ENCODE measurements around the gene BORCS6.

Gene BORCS6

GRCh38 chr17:8189711-8190477 lies at the start of gene BORCS6:
Gene BORCS6 (minus strand): TSS chr17:8190180. CDS start chr17:8190140, 40 bp downstream.
- Histone ChIP-seq H3K79me2 (ENCODE audit: control insufficient read depth, low read length) (peaks cover 21% of the 10 kb centered on the region), H3K4me1 (ENCODE audit: control insufficient read depth, low read length) (peaks cover 46% of the 10 kb centered on the region), H3F3A (ENCODE audit: control insufficient read depth, insufficient read depth) (peaks cover 26% of the 10 kb centered on the region), H3K4me3 (ENCODE audit: low read length) (peak within 1 kb of the TSS; percentile 95), H3K9me2 (replicated peaks; ENCODE audit: control insufficient read depth, low read length) (no peaks in the 10 kb centered on the region), H3K4me2 (ENCODE audit: low read length) (peak within 1 kb of the TSS; percentile 86), H3K27ac (ENCODE audit: low read depth, low read length) (peak within 1 kb of the TSS; percentile 72), H3K27me3 (ENCODE audit: control insufficient read depth, low read length) (no peaks in the 10 kb centered on the region), H3K9me3 (ENCODE audit: control insufficient read depth, insufficient read depth, low read length) (no peaks in the 10 kb centered on the region), H4K20me1 (ENCODE audit: control insufficient read depth, insufficient read depth, low read depth, low read length) (0 out of 2 replicates have a peak, but pooled peaks cover 6% of the 10 kb centered on the region), H3K36me3 (ENCODE audit: control insufficient read depth, low read length) (no peaks in the 10 kb centered on the region; the same call in 1 of the 2 replicates)
- TF ChIP-seq CTCF (IDR thresholded peaks at IDR 0.05; ENCODE audit: low read depth, low read length, poor library complexity, severe bottlenecking) = peak; percentile 39
- TF ChIP-seq EZH2phosphoT487 (IDR thresholded peaks at IDR 0.05; ENCODE audit: borderline replicate concordance, low read length) = no peak

- Histone ChIP-seq H3K9me3 (ENCODE audit: control insufficient read depth, insufficient read depth, low read length) (no peaks in the 10 kb centered on the region), H3F3A (ENCODE audit: control insufficient read depth, insufficient read depth) (no peaks in the 10 kb centered on the region), H3K27ac (ENCODE audit: low read depth, low read length) (no peak overlapping the region), H3K79me2 (ENCODE audit: control insufficient read depth, low read length) (peaks cover 26% of the 10 kb centered on the region), H3K4me1 (ENCODE audit: control insufficient read depth, low read length) (no peaks in the 10 kb centered on the region), H4K20me1 (ENCODE audit: control insufficient read depth, insufficient read depth, low read depth, low read length) (no peaks in the 10 kb centered on the region), H3K4me3 (ENCODE audit: low read length) (no peak overlapping the region), H3K9me2 (replicated peaks; ENCODE audit: control insufficient read depth, low read length) (no peaks in the 10 kb centered on the region), H3K27me3 (ENCODE audit: control insufficient read depth, low read length) (no peaks in the 10 kb centered on the region), H3K4me2 (ENCODE audit: low read length) (no peak overlapping the region), H3K36me3 (ENCODE audit: control insufficient read depth, low read length) (peaks cover 87% of the 10 kb centered on the region)
- TF ChIP-seq EZH2phosphoT487 (IDR thresholded peaks at IDR 0.05; ENCODE audit: borderline replicate concordance, low read length) = no peak
- TF ChIP-seq CTCF (IDR thresholded peaks at IDR 0.05; ENCODE audit: low read depth, low read length, poor library complexity, severe bottlenecking) = no peak
Measured at GRCh38 chr17:8237886-8238285, 47.9 kb upstream of the BORCS6 start.

GRCh38 chr17:8237175-8237574 lies 47.2 kb upstream of the BORCS6 start:
- H3K4me1 ChIP-seq (ENCODE audit: control insufficient read depth, low read length) = no peaks in the 10 kb centered on the region
- no peak overlapping the region for H3K4me2 ChIP-seq (ENCODE audit: low read length)
- H3K36me3 ChIP-seq (ENCODE audit: control insufficient read depth, low read length) = peaks cover 90% of the 10 kb centered on the region

More at GRCh38 chr17:8237175-8237574, 47.2 kb upstream of the BORCS6 start:
- TF ChIP-seq EZH2phosphoT487 (IDR thresholded peaks at IDR 0.05; ENCODE audit: borderline replicate concordance, low read length) (no peak), CTCF (IDR thresholded peaks at IDR 0.05; ENCODE audit: low read depth, low read length, poor library complexity, severe bottlenecking) (no peak)
- Histone ChIP-seq H3K9me3 (ENCODE audit: control insufficient read depth, insufficient read depth, low read length) (no peaks in the 10 kb centered on the region), H3K9me2 (replicated peaks; ENCODE audit: control insufficient read depth, low read length) (no peaks in the 10 kb centered on the region), H3K79me2 (ENCODE audit: control insufficient read depth, low read length) (peaks cover 20% of the 10 kb centered on the region), H3K4me3 (ENCODE audit: low read length) (no peak overlapping the region), H3K27ac (ENCODE audit: low read depth, low read length) (no peak overlapping the region), H3K27me3 (ENCODE audit: control insufficient read depth, low read length) (no peaks in the 10 kb centered on the region), H4K20me1 (ENCODE audit: control insufficient read depth, insufficient read depth, low read depth, low read length) (no peaks in the 10 kb centered on the region), H3F3A (ENCODE audit: control insufficient read depth, insufficient read depth) (no peaks in the 10 kb centered on the region)
